ENCODE results near the gene ZC3H7A. TPM values are rescaled to one million over a fixed set of nuclear protein-coding genes. Genes with fewer than 3 reads are reported as not detected.

ZC3H7A gene
- total RNA-seq: 10 to 100 TPM; 42.4 to 61.2 (median 59.0) TPM
- long read RNA-seq, donor 1, transcript ZC3H7A-201 (23 exons, 3,825 nt): major isoform, 41 of 59 reads
- long read RNA-seq, donor 1, partial matches to known transcripts: 7 of 59 reads
- long read RNA-seq, donor 1, other reads (novel, unspliced or antisense): 11 of 59 reads
- long read RNA-seq, donor 2, partial matches to known transcripts: 10 of 13 reads
- long read RNA-seq, donor 2, other reads (novel, unspliced or antisense): 2 of 13 reads

GRCh38 chr16:11797166-11797956, at the start of gene ZC3H7A:
Gene ZC3H7A (minus strand): TSS chr16:11797258. CDS start chr16:11782354, 14,904 bp downstream.
- peaks cover 37% of the 10 kb centered on the region for H3K4me1 ChIP-seq (ENCODE audit: low read depth)
- H3K36me3 ChIP-seq (ENCODE audit: low read depth): no peaks in the 10 kb centered on the region
- ATAC-seq (peak; percentile 96), DNase-seq (peak; percentile 96 to 99 (median 97))
- intact Hi-C loops (cut with DNase I, micrococcal nuclease): loop anchor here in 1 of 2 donors (5.0 kb wide), 1 partner anchor 55 kb away; the partner anchor contains the start of gene TXNDC11
- no peaks in the 10 kb centered on the region for H3K9me3 ChIP-seq
- peak; percentile 98 for TF ChIP-seq CTCF (IDR thresholded peaks at IDR 0.05)
- H3K4me3 ChIP-seq: peak within 1 kb of the TSS; percentile 80

GRCh38 chr16:11844499-11844898, 47.4 kb upstream of the ZC3H7A start:
- peaks cover 8% of the 10 kb centered on the region for H3K36me3 ChIP-seq (ENCODE audit: low read depth)
- H3K4me1 ChIP-seq (ENCODE audit: low read depth): no peaks in the 10 kb centered on the region
- TF ChIP-seq CTCF (IDR thresholded peaks at IDR 0.05): no peak
- no peak for DNase-seq
- no peaks in the 10 kb centered on the region for H3K9me3 ChIP-seq
- H3K4me3 ChIP-seq: no peak overlapping the region
- no peak for ATAC-seq
- intact Hi-C loops (cut with DNase I, micrococcal nuclease): no loop called here

GRCh38 chr16:11843861-11844260, 46.8 kb upstream of the ZC3H7A start:
- DNase-seq (no peak), ATAC-seq (no peak)
- H3K4me1 ChIP-seq (ENCODE audit: low read depth): no peaks in the 10 kb centered on the region
- no peak overlapping the region for H3K4me3 ChIP-seq
- peaks cover 8% of the 10 kb centered on the region for H3K36me3 ChIP-seq (ENCODE audit: low read depth)
- H3K9me3 ChIP-seq: no peaks in the 10 kb centered on the region
- intact Hi-C loops (cut with DNase I, micrococcal nuclease): no loop called here
- TF ChIP-seq CTCF (IDR thresholded peaks at IDR 0.05): no peak

GRCh38 chr16:11843206-11843605, 46.1 kb upstream of the ZC3H7A start:
- Histone ChIP-seq H3K36me3 (ENCODE audit: low read depth) (peaks cover 8% of the 10 kb centered on the region), H3K4me3 (no peak overlapping the region), H3K4me1 (ENCODE audit: low read depth) (no peaks in the 10 kb centered on the region), H3K9me3 (no peaks in the 10 kb centered on the region)
- intact Hi-C loops (cut with DNase I, micrococcal nuclease): no loop called here
- no peak for TF ChIP-seq CTCF (IDR thresholded peaks at IDR 0.05)
- ATAC-seq (no peak), DNase-seq (no peak)

GRCh38 chr16:11841026-11841425, 44.0 kb upstream of the ZC3H7A start:
- Histone ChIP-seq H3K4me3 (no peak overlapping the region), H3K36me3 (ENCODE audit: low read depth) (peaks cover 17% of the 10 kb centered on the region), H3K4me1 (ENCODE audit: low read depth) (no peaks in the 10 kb centered on the region), H3K9me3 (no peaks in the 10 kb centered on the region)
- DNase-seq (no peak), ATAC-seq (no peak)
- TF ChIP-seq CTCF (IDR thresholded peaks at IDR 0.05): no peak
- intact Hi-C loops (cut with DNase I, micrococcal nuclease): no loop called here

Data from mucosa of descending colon (tissue), 3 donors.